GM21526 (cell line): Measurements from ENCODE around the gene CDH1.

Experiments
- ATAC-seq: cut with Tn5 transposase; IDR thresholded peaks from one replicate; pipeline ENCODE4 v1.9.1; 2021; ENCODE audit warnings: moderate library complexity; ENCODE audit not compliant: unreplicated experiment, low FRiP score

Gene CDH1

GRCh38 chr16:68759062-68759461 lies 22.0 kb downstream of the CDH1 start:
- no peak for ATAC-seq

- peak; percentile 49 for ATAC-seq
Observed at GRCh38 chr16:68760671-68761275, 23.7 kb downstream of the CDH1 start.

GRCh38 chr16:68762996-68763756 lies 26.1 kb downstream of the CDH1 start:
- no peak for ATAC-seq

- ATAC-seq = no peak
Observed at GRCh38 chr16:68764862-68765261, 27.8 kb downstream of the CDH1 start.

GRCh38 chr16:68767581-68767980 lies 30.5 kb downstream of the CDH1 start:
- ATAC-seq = no peak

- ATAC-seq = no peak
Observed at GRCh38 chr16:68768175-68768574, 31.1 kb downstream of the CDH1 start.

GRCh38 chr16:68768771-68769170 lies 31.7 kb downstream of the CDH1 start:
- no peak for ATAC-seq

GRCh38 chr16:68770671-68771070 lies 33.6 kb downstream of the CDH1 start:
- no peak for ATAC-seq

GRCh38 chr16:68772030-68772681 lies 35.1 kb downstream of the CDH1 start:
- ATAC-seq = no peak

- no peak for ATAC-seq
Observed at GRCh38 chr16:68772871-68773270, 35.8 kb downstream of the CDH1 start.

- no peak for ATAC-seq
Observed at GRCh38 chr16:68774982-68775634, 38.0 kb downstream of the CDH1 start.

GRCh38 chr16:68776821-68777485 lies 39.9 kb downstream of the CDH1 start:
- peak; percentile 74 for ATAC-seq

- no peak for ATAC-seq
Observed at GRCh38 chr16:68778551-68779231, 41.6 kb downstream of the CDH1 start.

GRCh38 chr16:68779891-68780290 lies 42.8 kb downstream of the CDH1 start:
- ATAC-seq = no peak

- ATAC-seq = no peak
Observed at GRCh38 chr16:68781784-68782183, 44.7 kb downstream of the CDH1 start.

GRCh38 chr16:68782198-68783174 lies 45.4 kb downstream of the CDH1 start:
- ATAC-seq = no peak

- ATAC-seq = no peak
Observed at GRCh38 chr16:68784226-68784625, 47.1 kb downstream of the CDH1 start.

GRCh38 chr16:68784721-68785120 lies 47.6 kb downstream of the CDH1 start:
- ATAC-seq = no peak

- ATAC-seq = no peak
Observed at GRCh38 chr16:68785715-68786114, 48.6 kb downstream of the CDH1 start.
